Central memory CD8-positive, alpha-beta T cell (primary cell): ENCODE measurements around the gene PPM1B.
"Not testable (repeated sequence)": the region's sequence is repeated elsewhere in the genome, so short reads cannot be mapped to it uniquely, and the experiment has no call there.

ENCODE experiments used
- ATAC-seq: fragments of 150-1000 bp; cut with Tn5 transposase; replicated peaks from 2 replicates; pipeline ENCODE4 v1.10.0; 2022; ENCODE audit warnings: mild to moderate bottlenecking, moderate FRiP score, moderate number of reproducible peaks; ENCODE audit not compliant: poor library complexity, severe bottlenecking; ENCODE audit errors: extremely low read depth
- DNase-seq, 2 donors: peaks; one replicate each; pipeline ENCODE4 v3.0.0; 2021; ENCODE audit warnings: low spot score in 2 of 2
- H3K27ac Mint-ChIP-seq: one replicate; pipeline ENCODE4 v1.8.0; 2022; ENCODE audit warnings: low read depth, mild to moderate bottlenecking, moderate library complexity, mixed read lengths
- H3K27me3 Mint-ChIP-seq: one replicate; pipeline ENCODE4 v1.8.0; 2022; ENCODE audit warnings: mixed read lengths
- H3K36me3 Mint-ChIP-seq: one replicate; pipeline ENCODE4 v1.8.0; 2022; ENCODE audit warnings: mild to moderate bottlenecking, moderate library complexity, mixed read lengths; ENCODE audit not compliant: insufficient read depth
- H3K4me1 Mint-ChIP-seq: one replicate; pipeline ENCODE4 v1.8.0; 2022; ENCODE audit warnings: mixed read lengths
- H3K4me3 Mint-ChIP-seq: one replicate; pipeline ENCODE4 v1.8.0; 2022; ENCODE audit warnings: mild to moderate bottlenecking, moderate library complexity, mixed read lengths
- H3K9me3 Mint-ChIP-seq: one replicate; pipeline ENCODE4 v1.8.0; 2022; ENCODE audit warnings: mixed read lengths

Gene PPM1B

GRCh38 chr2:44188696-44189095 is 20.0 kb downstream of the PPM1B start:
- H3K4me3 Mint-ChIP-seq: no peak overlapping the region
- ATAC-seq: no peak
- H3K4me1 Mint-ChIP-seq: peaks cover 74% of the 10 kb centered on the region
- no peak for DNase-seq
- H3K27ac Mint-ChIP-seq: peak overlapping the region; percentile 76
- H3K27me3 Mint-ChIP-seq: no peaks in the 10 kb centered on the region
- no peaks in the 10 kb centered on the region for H3K9me3 Mint-ChIP-seq
- H3K36me3 Mint-ChIP-seq: peaks cover 28% of the 10 kb centered on the region

DNA sequence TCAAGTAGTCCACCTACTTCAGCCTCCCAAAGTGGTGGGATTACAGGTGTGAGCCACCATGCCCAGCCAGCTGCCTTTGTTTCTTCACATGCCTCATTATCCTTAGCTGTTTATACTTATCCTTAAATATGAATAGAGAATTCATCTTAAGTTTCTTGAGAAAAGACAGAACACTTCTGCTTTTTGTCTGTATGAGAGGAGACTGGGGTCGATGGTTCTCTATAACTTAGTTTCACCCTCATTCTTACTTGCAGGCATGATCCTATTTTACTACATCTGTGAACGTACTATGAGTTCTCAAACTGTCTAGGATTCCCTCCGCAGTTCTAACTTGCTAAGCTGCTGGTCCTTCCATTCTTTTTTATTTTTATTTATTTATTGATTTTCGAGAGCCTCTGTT is 20.4 kb downstream of the PPM1B start:
- H3K27ac Mint-ChIP-seq: peak overlapping the region; percentile 76
- H3K4me3 Mint-ChIP-seq: no peak overlapping the region
- H3K36me3 Mint-ChIP-seq: peaks cover 25% of the 10 kb centered on the region
- ATAC-seq: no peak
- peaks cover 74% of the 10 kb centered on the region for H3K4me1 Mint-ChIP-seq
- H3K9me3 Mint-ChIP-seq: no peaks in the 10 kb centered on the region
- no peak for DNase-seq
- H3K27me3 Mint-ChIP-seq: no peaks in the 10 kb centered on the region

DNA sequence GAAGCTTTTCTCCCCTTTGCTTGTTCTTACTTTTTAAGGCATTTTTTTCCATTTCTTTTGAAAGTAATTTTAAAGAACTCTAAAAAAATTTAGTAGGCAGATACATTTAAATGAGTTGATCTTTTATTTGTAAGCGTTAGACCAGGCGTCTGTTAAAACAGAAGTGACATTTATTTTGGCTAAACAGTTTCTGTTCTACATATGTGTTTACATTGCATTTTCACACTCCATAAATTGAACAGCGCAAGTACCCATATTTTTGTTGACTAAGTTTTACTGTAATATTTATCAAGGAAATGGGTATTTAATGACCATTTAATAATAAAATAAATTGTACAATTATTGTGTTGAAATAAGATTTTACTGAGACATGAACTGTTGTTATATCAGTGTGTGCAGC is 21.9 kb downstream of the PPM1B start:
- no peaks in the 10 kb centered on the region for H3K9me3 Mint-ChIP-seq
- H3K4me1 Mint-ChIP-seq: peaks cover 63% of the 10 kb centered on the region
- H3K36me3 Mint-ChIP-seq: peaks cover 28% of the 10 kb centered on the region
- DNase-seq (no peak), ATAC-seq (no peak)
- H3K4me3 Mint-ChIP-seq: peak overlapping the region; percentile 62
- H3K27ac Mint-ChIP-seq: no peak overlapping the region
- no peaks in the 10 kb centered on the region for H3K27me3 Mint-ChIP-seq

DNA sequence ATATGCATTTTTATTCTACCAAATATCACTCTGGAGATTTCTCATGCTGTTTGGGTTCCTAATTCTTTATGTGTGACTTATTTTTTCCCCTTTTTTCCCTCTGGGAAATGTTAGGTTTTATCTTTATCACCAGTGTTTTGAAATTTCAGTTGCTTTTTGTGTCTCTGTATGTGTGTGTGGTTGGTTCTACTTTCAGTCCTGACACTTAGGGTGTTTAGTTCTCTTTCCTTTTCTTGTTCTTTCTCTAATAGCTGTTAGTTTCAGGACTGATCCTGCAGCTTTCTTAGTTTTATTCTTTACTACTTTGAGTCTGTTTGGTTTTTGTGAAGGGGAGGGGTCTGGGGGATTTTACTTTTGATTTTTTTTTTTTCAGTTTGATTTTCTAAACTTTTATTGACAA is 23.1 kb downstream of the PPM1B start:
- peak overlapping the region; percentile 44 for H3K4me3 Mint-ChIP-seq
- peaks cover 66% of the 10 kb centered on the region for H3K4me1 Mint-ChIP-seq
- no peak for DNase-seq
- H3K9me3 Mint-ChIP-seq: no peaks in the 10 kb centered on the region
- peak overlapping the region; percentile 53 for H3K27ac Mint-ChIP-seq
- peak; percentile 49 for ATAC-seq
- H3K36me3 Mint-ChIP-seq: peaks cover 25% of the 10 kb centered on the region
- no peaks in the 10 kb centered on the region for H3K27me3 Mint-ChIP-seq

DNA sequence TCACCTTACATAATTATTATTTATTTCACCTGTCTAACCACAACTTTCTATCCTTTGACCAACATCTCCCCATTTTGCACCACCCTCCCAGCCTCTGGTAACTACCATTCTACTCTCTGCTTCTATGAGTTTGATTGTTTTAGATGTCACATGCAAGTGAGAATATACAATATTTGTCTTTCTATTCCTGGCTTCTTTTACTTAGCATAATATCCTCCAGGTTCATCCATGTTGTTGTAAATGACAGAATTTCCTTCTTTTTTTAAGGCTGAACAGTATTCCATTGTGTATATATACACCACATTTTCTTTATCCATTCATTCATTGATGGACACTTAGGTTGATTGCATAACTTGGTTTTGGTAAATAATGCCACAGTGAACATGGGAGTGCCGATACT is 24.0 kb downstream of the PPM1B start:
- Mint-ChIP-seq H3K27me3 (no peaks in the 10 kb centered on the region), H3K36me3 (peaks cover 27% of the 10 kb centered on the region), H3K4me3 (no peak overlapping the region), H3K27ac (no peak overlapping the region), H3K4me1 (peaks cover 67% of the 10 kb centered on the region), H3K9me3 (no peaks in the 10 kb centered on the region)
- no peak for ATAC-seq
- DNase-seq: no peak

DNA sequence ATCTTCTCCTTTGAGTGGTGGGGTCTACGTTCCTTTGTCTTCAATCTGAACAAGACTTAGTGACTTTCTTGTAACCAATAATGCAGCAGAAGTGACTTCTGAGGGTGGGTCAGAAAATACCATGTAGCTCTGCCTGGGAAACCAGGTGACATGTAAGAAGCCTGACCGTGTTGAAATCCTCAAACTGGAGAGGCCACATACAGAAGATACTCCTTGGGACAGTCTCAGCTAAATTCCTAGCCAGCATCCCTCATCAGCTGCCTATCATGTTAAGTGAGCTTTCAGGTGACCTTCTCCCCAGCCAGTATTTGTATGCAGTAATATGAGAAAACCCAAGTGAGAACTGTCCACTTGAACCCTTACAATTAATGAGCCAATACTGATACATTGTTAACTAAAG is 27.0 kb downstream of the PPM1B start:
- no peak for ATAC-seq
- peaks cover 64% of the 10 kb centered on the region for H3K4me1 Mint-ChIP-seq

GRCh38 chr2:44197816-44198215 is 29.1 kb downstream of the PPM1B start:
- ATAC-seq (no peak), DNase-seq (no peak)
- Mint-ChIP-seq H3K27me3 (no peaks in the 10 kb centered on the region), H3K4me1 (peaks cover 63% of the 10 kb centered on the region), H3K9me3 (no peaks in the 10 kb centered on the region), H3K27ac (peak overlapping the region; percentile 68), H3K36me3 (peaks cover 25% of the 10 kb centered on the region), H3K4me3 (no peak overlapping the region)

More for the DNA sequence above, 27.0 kb downstream of the PPM1B start:
- DNase-seq: no peak
- peaks cover 20% of the 10 kb centered on the region for H3K36me3 Mint-ChIP-seq
- H3K27me3 Mint-ChIP-seq: no peaks in the 10 kb centered on the region
- H3K4me3 Mint-ChIP-seq: no peak overlapping the region
- H3K27ac Mint-ChIP-seq: no peak overlapping the region
- no peaks in the 10 kb centered on the region for H3K9me3 Mint-ChIP-seq

DNA sequence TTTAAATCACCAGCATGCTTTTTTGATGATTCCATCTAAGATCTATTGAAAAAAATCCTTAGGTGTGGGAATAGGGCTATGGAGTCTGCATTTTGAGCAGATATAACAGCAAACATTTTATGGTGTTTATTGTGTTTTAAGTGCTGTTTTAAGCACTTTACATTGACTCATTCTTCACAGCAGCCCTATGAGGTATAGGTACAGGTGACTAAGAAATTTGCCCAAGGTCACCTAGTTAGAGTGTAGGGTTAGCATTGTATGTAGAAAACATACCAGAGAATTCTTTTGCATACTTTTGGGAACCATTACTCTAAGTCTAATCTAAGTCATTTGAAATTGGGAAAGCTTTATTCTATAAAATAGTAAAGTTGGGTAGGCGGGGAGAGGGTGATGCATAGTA is 31.3 kb downstream of the PPM1B start:
- Mint-ChIP-seq H3K4me1 (peaks cover 71% of the 10 kb centered on the region), H3K9me3 (no peaks in the 10 kb centered on the region), H3K27ac (no peak overlapping the region), H3K36me3 (peaks cover 25% of the 10 kb centered on the region), H3K4me3 (no peak overlapping the region), H3K27me3 (no peaks in the 10 kb centered on the region)
- ATAC-seq (no peak), DNase-seq (no peak)

DNA sequence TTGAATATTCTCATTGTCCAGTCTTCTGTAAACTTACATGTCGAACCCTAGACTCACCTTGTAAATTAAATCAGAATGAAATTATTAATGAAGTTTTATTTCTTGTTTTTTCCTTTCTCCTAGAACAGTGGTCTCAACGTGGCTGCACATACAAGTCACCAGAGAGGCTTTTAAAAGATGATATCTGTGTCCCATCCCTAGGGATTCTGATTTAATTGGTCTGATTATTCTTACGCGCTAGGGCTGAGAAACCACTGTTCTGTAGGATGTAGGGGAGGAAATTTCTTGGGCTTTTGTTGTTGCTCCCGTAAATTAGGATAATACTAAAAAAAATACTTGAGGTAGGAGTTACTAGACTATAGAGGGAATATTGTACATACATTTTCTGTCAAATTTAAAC is 32.1 kb downstream of the PPM1B start:
- H3K27ac Mint-ChIP-seq: no peak overlapping the region
- no peak overlapping the region for H3K4me3 Mint-ChIP-seq
- H3K27me3 Mint-ChIP-seq: no peaks in the 10 kb centered on the region
- DNase-seq: no peak
- peaks cover 23% of the 10 kb centered on the region for H3K36me3 Mint-ChIP-seq
- ATAC-seq: no peak
- peaks cover 71% of the 10 kb centered on the region for H3K4me1 Mint-ChIP-seq
- no peaks in the 10 kb centered on the region for H3K9me3 Mint-ChIP-seq

DNA sequence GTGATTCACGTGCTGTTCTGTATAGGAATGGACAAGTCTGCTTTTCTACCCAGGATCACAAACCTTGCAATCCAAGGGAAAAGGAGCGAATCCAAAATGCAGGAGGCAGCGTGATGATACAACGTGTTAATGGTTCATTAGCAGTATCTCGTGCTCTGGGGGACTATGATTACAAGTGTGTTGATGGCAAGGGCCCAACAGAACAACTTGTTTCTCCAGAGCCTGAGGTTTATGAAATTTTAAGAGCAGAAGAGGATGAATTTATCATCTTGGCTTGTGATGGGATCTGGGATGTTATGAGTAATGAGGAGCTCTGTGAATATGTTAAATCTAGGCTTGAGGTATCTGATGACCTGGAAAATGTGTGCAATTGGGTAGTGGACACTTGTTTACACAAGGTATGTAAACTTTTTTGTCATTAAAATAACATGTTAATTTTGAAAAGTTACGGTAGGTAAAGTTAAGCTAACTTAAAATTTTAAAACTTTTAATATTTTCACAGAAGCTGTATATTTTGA is 33.0 kb downstream of the PPM1B start:
- Mint-ChIP-seq H3K4me3 (no peak overlapping the region), H3K27ac (no peak overlapping the region), H3K27me3 (no peaks in the 10 kb centered on the region), H3K9me3 (no peaks in the 10 kb centered on the region), H3K36me3 (peaks cover 20% of the 10 kb centered on the region), H3K4me1 (peaks cover 62% of the 10 kb centered on the region)
- ATAC-seq (no peak), DNase-seq (no peak)

DNA sequence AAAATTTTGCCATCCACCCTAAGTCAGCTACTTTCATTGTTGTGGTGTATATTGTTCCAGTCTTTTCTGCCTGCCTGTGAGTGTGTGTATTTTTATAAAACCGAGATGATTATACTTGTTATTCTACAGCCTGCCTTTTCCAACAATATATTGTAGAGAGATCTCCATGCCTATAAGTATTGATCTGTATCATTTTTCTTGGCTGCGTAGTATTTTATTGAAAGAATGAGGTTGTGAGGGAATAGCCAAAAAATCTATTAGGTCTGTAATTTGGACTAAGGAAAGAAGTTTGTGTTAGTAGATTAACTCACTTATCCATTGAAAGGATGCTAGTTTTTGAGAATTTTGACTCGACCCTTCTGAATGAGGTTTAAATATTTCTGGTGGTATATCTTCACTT is 34.9 kb downstream of the PPM1B start:
- Mint-ChIP-seq H3K4me1 (peaks cover 48% of the 10 kb centered on the region), H3K36me3 (peaks cover 17% of the 10 kb centered on the region), H3K27ac (peak overlapping the region; percentile 25), H3K4me3 (no peak overlapping the region), H3K27me3 (no peaks in the 10 kb centered on the region), H3K9me3 (no peaks in the 10 kb centered on the region)
- no peak for DNase-seq
- ATAC-seq: no peak

GRCh38 chr2:44205169-44205568 is 36.5 kb downstream of the PPM1B start:
- no peaks in the 10 kb centered on the region for H3K27me3 Mint-ChIP-seq
- no peak overlapping the region for H3K27ac Mint-ChIP-seq
- ATAC-seq (no peak), DNase-seq (no peak)
- peaks cover 39% of the 10 kb centered on the region for H3K4me1 Mint-ChIP-seq
- peak overlapping the region; percentile 36 for H3K4me3 Mint-ChIP-seq
- no peaks in the 10 kb centered on the region for H3K9me3 Mint-ChIP-seq
- H3K36me3 Mint-ChIP-seq: peaks cover 25% of the 10 kb centered on the region

- no peaks in the 10 kb centered on the region for H3K9me3 Mint-ChIP-seq
- peaks cover 31% of the 10 kb centered on the region for H3K36me3 Mint-ChIP-seq
- no peak overlapping the region for H3K4me3 Mint-ChIP-seq
- no peak overlapping the region for H3K27ac Mint-ChIP-seq
- no peaks in the 10 kb centered on the region for H3K27me3 Mint-ChIP-seq
- DNase-seq (no peak), ATAC-seq (no peak)
- H3K4me1 Mint-ChIP-seq: peaks cover 31% of the 10 kb centered on the region
Measured at GRCh38 chr2:44207102-44207501, 38.4 kb downstream of the PPM1B start.

- not testable (repeated sequence) for H3K27me3 Mint-ChIP-seq, H3K9me3 Mint-ChIP-seq, H3K27ac Mint-ChIP-seq, H3K4me3 Mint-ChIP-seq, ATAC-seq, DNase-seq
- Mint-ChIP-seq H3K36me3 (peaks cover 35% of the 10 kb centered on the region), H3K4me1 (peaks cover 34% of the 10 kb centered on the region)
Measured at GRCh38 chr2:44207648-44208047, 39.0 kb downstream of the PPM1B start.
